Body of pancreas (tissue), 4 donors: ENCODE measurements around the gene TMEM115.

Source experiments
- CTCF ChIP-seq, 7 experiments: fragments of 450-650 bp in 4 of 7; fragments of 200-600 bp in 3 of 7; sonication (generic) in 3 of 7; IDR thresholded peaks; one replicate each; pipeline ENCODE4 v1.5.1; 2016 to 2019; ENCODE audit warnings: antibody characterized with exemption in 7 of 7
- POLR2A ChIP-seq, 3 donors: fragments of 450-650 bp; IDR thresholded peaks; one replicate each; pipeline ENCODE4 v1.6.1; 2016; ENCODE audit warnings: antibody characterized with exemption in 3 of 3, mild to moderate bottlenecking in 2 of 3

- TF ChIP-seq CTCF (IDR thresholded peaks at IDR 0.05) = no peak
- TF ChIP-seq POLR2A (IDR thresholded peaks at IDR 0.05) = no peak
Observed at GRCh38 chr3:50370594-50370993, 11.3 kb upstream of the TMEM115 start.
